Measurements from ENCODE around the gene ZFHX3. TPM values are rescaled to one million over a fixed set of nuclear protein-coding genes. Genes with fewer than 3 reads are reported as not detected.

Gene ZFHX3
- total and polyA plus RNA-seq, 2 donors from 2014 or later = 2.3 to 29.3 TPM

DNA sequence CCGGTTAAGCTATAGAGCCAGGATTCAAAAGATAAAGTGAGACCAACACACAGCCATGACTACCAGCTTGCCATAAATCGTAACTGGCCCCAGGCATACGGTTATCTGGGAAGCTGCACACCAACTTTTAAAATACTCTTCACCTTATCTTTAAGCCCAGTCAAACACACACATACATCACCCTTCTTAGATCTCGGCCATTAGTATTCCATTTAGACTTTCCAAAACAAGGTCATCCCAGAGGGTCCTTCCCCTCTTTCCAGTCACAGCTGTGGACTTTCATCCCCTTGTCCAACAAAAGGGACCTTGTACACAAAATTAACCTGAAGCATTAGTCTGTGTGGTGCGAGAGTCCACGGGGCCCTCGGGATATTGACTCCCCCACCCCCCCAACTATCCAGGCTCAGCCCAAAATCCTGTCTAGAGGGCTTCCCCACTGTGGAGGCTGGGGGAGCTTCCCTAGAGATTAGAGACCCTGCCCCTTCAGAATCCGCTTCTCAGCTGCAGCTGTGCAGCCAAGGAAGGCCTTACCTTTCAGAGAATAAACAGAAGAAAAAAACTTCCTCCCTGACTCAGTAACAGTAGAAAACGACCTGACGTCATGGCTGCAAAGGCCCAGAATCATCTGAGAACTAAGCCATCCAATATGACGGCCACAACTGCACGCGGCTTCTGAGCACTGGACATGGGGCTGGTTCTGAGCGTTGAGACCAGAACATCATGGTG lies 9.9 kb downstream of the ZFHX3 start:
- Histone ChIP-seq H3K9me3 (ENCODE audit: control insufficient read depth in 2 of 3, insufficient read depth in 1 of 3, low read length in 3 of 3) (no peaks in the 10 kb centered on the region), H3K27ac (ENCODE audit: low read depth in 2 of 2, low read length in 2 of 2) (peak overlapping the region in 1 of 2 donors; percentile 13), H3K4me3 (ENCODE audit: low read length in 3 of 3) (no peak overlapping the region), H3K27me3 (ENCODE audit: control insufficient read depth, insufficient read depth, low read length) (no peaks in the 10 kb centered on the region), H3K9ac (ENCODE audit: low read length in 3 of 3) (no peak overlapping the region), H3K4me1 (ENCODE audit: control insufficient read depth in 2 of 3, insufficient read depth in 2 of 3, low read depth in 1 of 3, low read length in 3 of 3) (peaks cover 0 to 26% (median 10%) of the 10 kb centered on the region in 3 donors), H3K36me3 (ENCODE audit: control insufficient read depth in 2 of 3, insufficient read depth in 3 of 3, low read length in 3 of 3) (no peaks in the 10 kb centered on the region)
- DNase-seq (no peak), FAIRE-seq (no peak)
- intact Hi-C loops (cut with DNase I) = no loop called here
- no peak for TF ChIP-seq CTCF (IDR thresholded peaks at IDR 0.05; ENCODE audit: borderline replicate concordance, extremely low read depth, insufficient read depth)

DNA sequence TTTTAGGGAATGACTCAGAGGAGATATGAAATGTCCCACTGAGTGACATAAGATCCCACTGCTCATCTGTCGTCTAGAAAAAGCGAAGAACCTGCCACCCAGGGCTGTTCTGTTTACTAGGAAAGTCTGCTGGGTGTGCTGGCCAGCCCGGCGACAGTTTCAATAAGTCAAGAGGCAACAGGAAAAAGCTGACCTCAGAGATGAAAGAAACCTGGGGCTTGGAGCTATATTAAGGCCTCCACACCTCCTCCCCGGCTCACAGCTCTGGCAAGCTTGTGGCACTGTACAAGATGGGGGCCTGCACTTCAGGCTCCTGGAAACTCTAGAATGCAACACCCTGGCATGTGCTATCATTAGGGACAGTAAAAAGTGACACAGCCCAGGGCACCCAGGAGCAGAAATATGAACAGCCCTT lies 10.6 kb downstream of the ZFHX3 start:
- H3K4me3 ChIP-seq (ENCODE audit: low read length in 3 of 3) = no peak overlapping the region
- no peak overlapping the region for H3K9ac ChIP-seq (ENCODE audit: low read length in 3 of 3)
- H3K4me1 ChIP-seq (ENCODE audit: control insufficient read depth in 2 of 3, insufficient read depth in 2 of 3, low read depth in 1 of 3, low read length in 3 of 3) = peaks cover 0 to 32% (median 16%) of the 10 kb centered on the region in 3 donors
- H3K27ac ChIP-seq (ENCODE audit: low read depth in 2 of 2, low read length in 2 of 2) = peak overlapping the region; percentile 63 to 83
- DNase-seq (peak in 1 of 5 donors; percentile 58), FAIRE-seq (no peak)
- intact Hi-C loops (cut with DNase I) = no loop called here
- H3K9me3 ChIP-seq (ENCODE audit: control insufficient read depth in 2 of 3, insufficient read depth in 1 of 3, low read length in 3 of 3) = no peaks in the 10 kb centered on the region
- no peaks in the 10 kb centered on the region for H3K36me3 ChIP-seq (ENCODE audit: control insufficient read depth in 2 of 3, insufficient read depth in 3 of 3, low read length in 3 of 3)
- TF ChIP-seq CTCF (IDR thresholded peaks at IDR 0.05; ENCODE audit: borderline replicate concordance, extremely low read depth, insufficient read depth) = no peak
- H3K27me3 ChIP-seq (ENCODE audit: control insufficient read depth, insufficient read depth, low read length) = no peaks in the 10 kb centered on the region

DNA sequence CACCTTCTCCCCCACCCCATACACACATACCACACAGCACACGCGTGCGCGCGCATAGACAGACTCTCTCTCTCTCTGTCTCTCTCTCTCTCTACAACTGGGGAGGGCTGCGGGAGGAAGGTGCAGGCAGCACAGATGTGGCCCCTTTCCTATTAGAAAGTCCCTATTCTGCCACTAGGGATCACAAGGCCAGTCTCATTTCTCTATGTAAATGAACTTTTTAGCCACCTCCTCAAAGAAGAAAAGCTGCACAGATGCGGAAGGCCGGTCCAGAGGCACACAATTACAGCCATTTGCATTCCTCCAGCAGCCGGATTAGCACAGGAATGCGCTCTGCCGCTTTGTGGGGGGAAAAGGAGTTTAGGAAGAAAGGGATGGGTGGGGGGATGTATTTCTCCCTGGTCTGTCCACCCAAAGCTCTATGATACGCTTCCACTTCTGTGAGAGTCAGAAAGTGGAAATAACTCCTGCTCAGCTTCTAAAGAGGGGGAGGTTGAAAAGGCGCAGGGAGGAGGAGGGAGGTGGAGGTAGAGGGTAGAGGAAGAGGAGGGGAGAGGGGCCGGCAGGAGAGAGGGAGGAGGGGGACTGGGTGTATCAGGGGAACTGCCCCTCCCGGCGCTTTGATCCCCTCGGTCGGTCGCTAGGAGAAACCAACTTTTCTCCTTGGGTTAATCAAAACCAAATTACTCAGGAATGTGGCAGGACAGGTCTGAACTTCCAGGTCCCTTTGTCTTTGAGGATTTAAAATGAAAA lies 11.7 kb downstream of the ZFHX3 start:
- peak overlapping the region; percentile 63 to 83 for H3K27ac ChIP-seq (ENCODE audit: low read depth in 2 of 2, low read length in 2 of 2)
- peaks cover 3 to 37% (median 22%) of the 10 kb centered on the region in 3 donors for H3K4me1 ChIP-seq (ENCODE audit: control insufficient read depth in 2 of 3, insufficient read depth in 2 of 3, low read depth in 1 of 3, low read length in 3 of 3)
- peak overlapping the region in 1 of 3 donors; percentile 62 for H3K9ac ChIP-seq (ENCODE audit: low read length in 3 of 3)
- DNase-seq (peak; percentile 75 to 85 (median 80)), FAIRE-seq (no peak)
- H3K9me3 ChIP-seq (ENCODE audit: control insufficient read depth in 2 of 3, insufficient read depth in 1 of 3, low read length in 3 of 3) = no peaks in the 10 kb centered on the region
- intact Hi-C loops (cut with DNase I) = no loop called here
- TF ChIP-seq CTCF (IDR thresholded peaks at IDR 0.05; ENCODE audit: borderline replicate concordance, extremely low read depth, insufficient read depth) = no peak
- no peaks in the 10 kb centered on the region for H3K27me3 ChIP-seq (ENCODE audit: control insufficient read depth, insufficient read depth, low read length)
- H3K4me3 ChIP-seq (ENCODE audit: low read length in 3 of 3) = peak overlapping the region in 2 of 3 donors; percentile 7 to 15
- no peaks in the 10 kb centered on the region for H3K36me3 ChIP-seq (ENCODE audit: control insufficient read depth in 2 of 3, insufficient read depth in 3 of 3, low read length in 3 of 3)

All from kidney (tissue), 14 donors.